HEK293T (cell line): ENCODE data around the gene BLZF1.

Source experiments
- CTBP1 ChIP-seq: fragments of 450-650 bp; IDR thresholded peaks from 2 replicates; pipeline ENCODE4 v1.6.1; 2016; ENCODE audit warnings: borderline replicate concordance
- ELF4 ChIP-seq: fragments of 450-650 bp; IDR thresholded peaks from 2 replicates; pipeline ENCODE4 v1.6.1; 2017; ENCODE audit warnings: antibody characterized with exemption
- FOXK2 ChIP-seq: fragments of 450-650 bp; IDR thresholded peaks from 2 replicates; pipeline ENCODE4 v1.6.1; 2016; ENCODE audit warnings: mild to moderate bottlenecking
- FOXM1 ChIP-seq: fragments of 450-650 bp; IDR thresholded peaks from 2 replicates; pipeline ENCODE4 v1.6.1; 2017; ENCODE audit warnings: mild to moderate bottlenecking, borderline replicate concordance
- NFRKB ChIP-seq: fragments of 450-650 bp; IDR thresholded peaks from 2 replicates; pipeline ENCODE4 v1.6.1; 2016; ENCODE audit warnings: mild to moderate bottlenecking, moderate library complexity
- SP1 ChIP-seq: fragments of 450-650 bp; IDR thresholded peaks from 2 replicates; pipeline ENCODE4 v1.6.1; 2017
- SUZ12 ChIP-seq: fragments of 450-650 bp; IDR thresholded peaks from 2 replicates; pipeline ENCODE4 v1.6.1; 2016; ENCODE audit warnings: mild to moderate bottlenecking
- TARDBP ChIP-seq: fragments of 450-650 bp; IDR thresholded peaks from 2 replicates; pipeline ENCODE4 v1.6.1; 2016
- TF ChIP-seq, protein P1 (sequence below): fragments of 450-650 bp; IDR thresholded peaks from 2 replicates; pipeline ENCODE4 v1.6.1; 2016

DNA sequence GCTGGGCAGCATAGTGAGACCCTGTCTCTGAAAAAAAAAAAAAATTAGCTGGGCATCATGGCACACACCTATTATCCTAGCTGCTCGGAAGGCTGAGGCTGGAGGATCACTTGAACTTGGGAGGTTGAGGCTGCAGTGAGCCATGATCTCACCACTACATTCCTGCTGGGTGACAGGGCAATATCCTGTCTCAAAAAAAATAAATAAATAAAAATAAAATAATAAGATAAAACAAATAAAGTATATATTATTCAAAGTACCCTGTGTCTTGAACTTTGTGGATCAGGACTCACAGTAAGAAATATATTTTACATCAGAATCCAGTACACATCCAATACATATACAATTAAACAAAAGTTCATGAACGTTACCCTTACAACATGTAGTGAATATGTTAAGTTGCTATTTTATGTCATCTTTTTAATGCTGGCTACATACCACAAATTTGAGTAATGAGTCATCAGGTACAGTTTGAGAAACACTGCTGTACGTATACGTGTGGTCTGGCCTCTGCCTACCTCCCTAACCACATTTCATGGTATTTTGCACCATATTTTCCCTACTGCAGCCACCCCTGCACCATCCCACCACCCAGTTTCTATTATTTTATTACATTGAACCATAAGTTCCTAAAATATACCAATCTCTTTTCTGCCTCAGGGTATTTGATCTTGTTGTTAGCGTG, 4.8 kb upstream of the BLZF1 start:
- TF ChIP-seq SP1 (no peak), NFRKB (no peak), ELF4 (no peak), SUZ12 (no peak), TARDBP (no peak), CTBP1 (no peak), FOXM1 (no peak), FOXK2 (no peak)
- TF ChIP-seq, protein P1, sequence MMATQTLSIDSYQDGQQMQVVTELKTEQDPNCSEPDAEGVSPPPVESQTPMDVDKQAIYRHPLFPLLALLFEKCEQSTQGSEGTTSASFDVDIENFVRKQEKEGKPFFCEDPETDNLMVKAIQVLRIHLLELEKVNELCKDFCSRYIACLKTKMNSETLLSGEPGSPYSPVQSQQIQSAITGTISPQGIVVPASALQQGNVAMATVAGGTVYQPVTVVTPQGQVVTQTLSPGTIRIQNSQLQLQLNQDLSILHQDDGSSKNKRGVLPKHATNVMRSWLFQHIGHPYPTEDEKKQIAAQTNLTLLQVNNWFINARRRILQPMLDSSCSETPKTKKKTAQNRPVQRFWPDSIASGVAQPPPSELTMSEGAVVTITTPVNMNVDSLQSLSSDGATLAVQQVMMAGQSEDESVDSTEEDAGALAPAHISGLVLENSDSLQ: no peak
